Measurements from ENCODE around the gene SEMA4D.

The SEMA4D gene

GRCh38 chr9:89450213-89450612 is 47.7 kb downstream of the SEMA4D start:
- no peak overlapping the region for H3K27ac ChIP-seq
- TF ChIP-seq ZFX (IDR thresholded peaks at IDR 0.05; ENCODE audit: borderline replicate concordance) = no peak
- TF ChIP-seq, protein P1, sequence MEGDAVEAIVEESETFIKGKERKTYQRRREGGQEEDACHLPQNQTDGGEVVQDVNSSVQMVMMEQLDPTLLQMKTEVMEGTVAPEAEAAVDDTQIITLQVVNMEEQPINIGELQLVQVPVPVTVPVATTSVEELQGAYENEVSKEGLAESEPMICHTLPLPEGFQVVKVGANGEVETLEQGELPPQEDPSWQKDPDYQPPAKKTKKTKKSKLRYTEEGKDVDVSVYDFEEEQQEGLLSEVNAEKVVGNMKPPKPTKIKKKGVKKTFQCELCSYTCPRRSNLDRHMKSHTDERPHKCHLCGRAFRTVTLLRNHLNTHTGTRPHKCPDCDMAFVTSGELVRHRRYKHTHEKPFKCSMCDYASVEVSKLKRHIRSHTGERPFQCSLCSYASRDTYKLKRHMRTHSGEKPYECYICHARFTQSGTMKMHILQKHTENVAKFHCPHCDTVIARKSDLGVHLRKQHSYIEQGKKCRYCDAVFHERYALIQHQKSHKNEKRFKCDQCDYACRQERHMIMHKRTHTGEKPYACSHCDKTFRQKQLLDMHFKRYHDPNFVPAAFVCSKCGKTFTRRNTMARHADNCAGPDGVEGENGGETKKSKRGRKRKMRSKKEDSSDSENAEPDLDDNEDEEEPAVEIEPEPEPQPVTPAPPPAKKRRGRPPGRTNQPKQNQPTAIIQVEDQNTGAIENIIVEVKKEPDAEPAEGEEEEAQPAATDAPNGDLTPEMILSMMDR (IDR thresholded peaks at IDR 0.05) = no peak

DNA sequence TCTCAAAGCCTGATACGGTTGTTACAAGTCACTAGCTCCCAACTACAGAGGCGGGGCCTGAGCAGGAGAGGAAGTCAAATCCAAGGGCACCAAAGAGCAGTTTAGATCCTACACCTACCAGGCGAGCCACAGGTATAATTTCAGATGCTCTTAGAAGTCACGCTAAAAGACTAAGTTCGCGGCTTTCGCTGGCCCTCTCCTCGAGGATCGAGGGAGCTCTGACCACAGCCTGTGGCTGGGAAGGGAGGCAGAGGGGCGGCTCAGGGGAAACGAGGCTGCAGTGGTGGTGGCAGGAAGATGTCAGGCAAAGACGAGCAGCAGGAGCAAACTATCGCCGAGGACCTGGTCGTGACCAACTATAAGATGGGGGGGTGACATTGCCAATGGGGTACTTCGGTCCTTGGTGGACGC is 48.6 kb downstream of the SEMA4D start:
- no peak overlapping the region for H3K27ac ChIP-seq
- TF ChIP-seq, protein P1 (IDR thresholded peaks at IDR 0.05) = no peak
- no peak for TF ChIP-seq ZFX (IDR thresholded peaks at IDR 0.05; ENCODE audit: borderline replicate concordance)

DNA sequence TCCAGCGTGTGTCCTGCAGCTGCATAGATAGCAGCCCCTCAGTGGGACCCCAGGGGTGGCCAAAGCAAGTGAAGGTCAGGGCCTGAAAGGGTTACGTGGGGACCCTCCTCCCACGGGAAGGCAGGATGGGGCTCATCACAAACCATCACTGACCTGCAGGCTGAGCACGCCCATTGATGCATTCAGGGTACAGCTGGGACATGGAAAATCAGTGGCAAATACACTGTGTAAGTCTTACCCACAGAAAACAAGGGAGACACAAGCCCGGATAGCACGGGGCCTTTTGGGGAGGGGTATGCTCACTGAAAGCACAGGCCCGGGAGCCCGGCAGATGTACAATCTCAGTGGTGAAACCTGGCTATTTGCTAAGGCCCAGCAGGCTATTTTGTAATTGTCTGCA is 49.1 kb downstream of the SEMA4D start:
- TF ChIP-seq, protein P1 (IDR thresholded peaks at IDR 0.05) = no peak
- no peak for TF ChIP-seq ZFX (IDR thresholded peaks at IDR 0.05; ENCODE audit: borderline replicate concordance)
- no peak overlapping the region for H3K27ac ChIP-seq

- H3K27ac ChIP-seq = no peak overlapping the region
- TF ChIP-seq, protein P1 (IDR thresholded peaks at IDR 0.05) = no peak
- no peak for TF ChIP-seq ZFX (IDR thresholded peaks at IDR 0.05; ENCODE audit: borderline replicate concordance)
Observed at GRCh38 chr9:89448381-89448780, 49.5 kb downstream of the SEMA4D start.

GRCh38 chr9:89447416-89447815 is 50.5 kb downstream of the SEMA4D start:
- no peak for TF ChIP-seq ZFX (IDR thresholded peaks at IDR 0.05; ENCODE audit: borderline replicate concordance)
- TF ChIP-seq, protein P1 (IDR thresholded peaks at IDR 0.05) = no peak
- H3K27ac ChIP-seq = no peak overlapping the region

DNA sequence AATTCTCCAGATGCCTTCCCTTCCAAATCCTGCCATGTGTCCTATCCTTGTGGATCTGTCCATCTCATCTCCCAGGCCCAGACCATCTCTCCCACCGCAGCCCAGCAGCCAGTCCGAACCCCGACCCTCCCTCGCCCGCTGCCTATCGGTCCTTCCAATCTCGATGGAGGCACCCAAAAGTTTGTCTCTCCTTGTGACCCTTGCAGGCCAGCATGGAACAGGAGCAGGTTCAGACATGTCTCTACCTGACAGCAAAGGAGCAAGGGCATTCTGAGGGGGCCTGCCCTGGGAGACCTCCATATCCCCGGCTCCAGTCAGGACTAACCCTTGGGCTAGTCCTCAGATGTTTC is 51.0 kb downstream of the SEMA4D start:
- H3K27ac ChIP-seq = no peak overlapping the region
- TF ChIP-seq ZFX (IDR thresholded peaks at IDR 0.05; ENCODE audit: borderline replicate concordance) = no peak
- TF ChIP-seq, protein P1 (IDR thresholded peaks at IDR 0.05) = no peak

DNA sequence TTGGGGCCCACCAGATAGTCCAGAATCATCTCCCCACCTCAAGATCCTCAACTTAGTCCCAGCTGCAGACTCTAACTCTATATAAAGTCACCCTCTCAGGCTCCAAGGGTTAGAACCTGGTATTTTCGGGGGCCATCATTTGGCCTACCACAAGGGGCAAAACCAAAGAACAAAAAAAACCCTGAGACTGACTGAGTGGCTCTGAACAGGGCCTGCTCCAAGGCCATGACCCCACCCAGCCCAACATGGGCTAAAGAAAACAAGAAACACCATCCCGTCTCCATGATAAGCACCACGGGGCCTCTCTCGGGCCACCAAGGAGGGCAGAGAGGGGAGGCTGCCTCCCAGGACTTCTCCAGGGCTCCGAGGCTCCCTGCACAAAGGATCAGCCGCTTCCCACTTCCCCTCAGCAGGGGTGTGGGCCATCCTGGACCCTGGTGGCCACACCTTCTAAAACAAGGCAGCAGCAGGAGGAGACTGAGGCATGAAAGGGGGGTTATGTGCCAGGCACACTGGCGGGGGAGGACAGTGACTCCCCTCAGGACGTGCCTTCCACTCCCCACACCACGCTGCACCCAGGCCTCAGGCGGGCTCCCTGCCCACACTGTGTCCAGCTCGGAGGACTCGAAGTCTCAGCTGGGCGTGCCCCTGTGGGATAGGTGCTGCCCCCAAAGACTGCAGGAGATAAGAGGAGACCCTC is 51.5 kb downstream of the SEMA4D start:
- no peak overlapping the region for H3K27ac ChIP-seq

More for the DNA sequence above, 51.5 kb downstream of the SEMA4D start:
- TF ChIP-seq, protein P1 (IDR thresholded peaks at IDR 0.05) = no peak
- TF ChIP-seq ZFX (IDR thresholded peaks at IDR 0.05; ENCODE audit: borderline replicate concordance) = no peak
